C4-2B (cell line): ENCODE results near the gene EMD.
"Not testable (repeated sequence)": the region's sequence is repeated elsewhere in the genome, so short reads cannot be mapped to it uniquely, and the experiment has no call there.

ENCODE experiments used
- ZFX ChIP-seq: fragments of 450-650 bp; IDR thresholded peaks from 2 replicates; pipeline ENCODE4 v1.6.1; 2017
- TF ChIP-seq, protein P1 (sequence below): fragments of 450-650 bp; conservative IDR thresholded peaks from 2 replicates; pipeline ENCODE4 v1.5.1; 2017; ENCODE audit warnings: mild to moderate bottlenecking

DNA sequence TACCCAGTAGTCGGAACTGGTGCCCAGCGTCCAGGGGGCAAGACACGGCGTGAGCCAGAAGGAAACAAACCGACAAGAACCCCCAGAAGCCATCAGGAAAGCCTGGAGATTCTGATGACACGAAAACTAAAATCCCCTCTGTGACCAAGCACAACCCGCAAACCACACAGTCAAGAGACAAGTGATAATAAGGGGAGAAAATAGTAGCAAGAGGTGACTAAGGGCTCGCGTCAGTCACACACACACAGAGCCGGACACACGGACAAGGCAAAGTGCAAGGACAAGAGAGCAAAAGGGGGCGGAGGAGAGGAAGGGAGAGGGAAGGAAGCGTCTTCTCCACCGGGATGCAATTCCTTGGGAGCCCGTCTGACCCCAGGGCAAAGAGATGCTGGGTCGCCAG lies 9.6 kb downstream of the EMD start:
- TF ChIP-seq, protein P1, sequence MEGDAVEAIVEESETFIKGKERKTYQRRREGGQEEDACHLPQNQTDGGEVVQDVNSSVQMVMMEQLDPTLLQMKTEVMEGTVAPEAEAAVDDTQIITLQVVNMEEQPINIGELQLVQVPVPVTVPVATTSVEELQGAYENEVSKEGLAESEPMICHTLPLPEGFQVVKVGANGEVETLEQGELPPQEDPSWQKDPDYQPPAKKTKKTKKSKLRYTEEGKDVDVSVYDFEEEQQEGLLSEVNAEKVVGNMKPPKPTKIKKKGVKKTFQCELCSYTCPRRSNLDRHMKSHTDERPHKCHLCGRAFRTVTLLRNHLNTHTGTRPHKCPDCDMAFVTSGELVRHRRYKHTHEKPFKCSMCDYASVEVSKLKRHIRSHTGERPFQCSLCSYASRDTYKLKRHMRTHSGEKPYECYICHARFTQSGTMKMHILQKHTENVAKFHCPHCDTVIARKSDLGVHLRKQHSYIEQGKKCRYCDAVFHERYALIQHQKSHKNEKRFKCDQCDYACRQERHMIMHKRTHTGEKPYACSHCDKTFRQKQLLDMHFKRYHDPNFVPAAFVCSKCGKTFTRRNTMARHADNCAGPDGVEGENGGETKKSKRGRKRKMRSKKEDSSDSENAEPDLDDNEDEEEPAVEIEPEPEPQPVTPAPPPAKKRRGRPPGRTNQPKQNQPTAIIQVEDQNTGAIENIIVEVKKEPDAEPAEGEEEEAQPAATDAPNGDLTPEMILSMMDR = not testable (repeated sequence)
- not testable (repeated sequence) for TF ChIP-seq ZFX
